Bladder microvascular endothelial cell (primary cell): ENCODE results near the gene CKAP5. TPM values are rescaled to one million over a fixed set of nuclear protein-coding genes. Genes with fewer than 3 reads are reported as not detected.

Experiments used
- total RNA-seq: library from RNA; depleted of rRNA; stranded (reverse); fragments of >200 nt; gene quantifications from 2 replicates; pipeline ENCODE4 v1.2.3, GENCODE V29; 2014

The CKAP5 gene
- total RNA-seq, result 56.0 and 125 TPM in 2 replicates

DNA sequence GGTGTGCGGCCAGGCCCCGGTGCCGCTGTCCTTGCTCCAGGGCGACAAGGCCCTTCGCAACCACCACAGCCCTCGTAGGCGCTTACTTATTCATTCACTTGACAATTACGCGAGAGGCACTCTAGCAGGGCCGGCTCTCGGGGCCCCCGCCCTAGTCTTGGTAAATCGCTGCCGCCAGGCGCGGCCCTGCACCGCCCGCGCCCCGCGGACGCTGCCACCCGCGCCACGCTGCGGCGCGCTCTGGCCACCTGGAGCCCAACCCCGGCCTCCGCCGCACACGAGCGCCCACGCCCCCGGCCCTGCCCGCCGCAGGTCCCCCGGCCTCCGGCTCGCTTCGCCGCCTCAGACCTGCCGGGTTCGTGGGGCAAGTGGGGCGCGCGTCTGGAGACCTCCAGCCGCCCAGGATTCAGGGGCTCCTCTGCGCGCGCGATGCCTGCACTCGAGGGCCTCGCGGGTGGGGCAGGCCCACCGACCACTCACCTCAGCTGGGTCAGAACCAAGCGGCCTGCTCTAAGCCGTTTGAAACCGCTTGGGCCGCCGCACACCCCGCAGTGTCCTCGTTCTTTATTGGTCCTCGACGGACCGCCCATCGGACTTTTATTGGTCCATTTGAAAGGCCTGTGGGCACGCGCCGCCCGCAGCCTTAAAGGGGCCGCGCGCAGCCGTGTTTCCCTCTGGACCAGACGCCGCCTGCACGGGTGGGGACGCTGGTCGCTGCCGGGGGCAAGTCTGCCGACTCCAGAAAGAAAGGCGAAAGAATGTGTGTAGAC, at the start of gene CKAP5:
Gene CKAP5, minus strand, starts transcription at position 541 of the 770 bp plus-strand sequence. CDS start 25,049 bp downstream, outside the sequence.

DNA sequence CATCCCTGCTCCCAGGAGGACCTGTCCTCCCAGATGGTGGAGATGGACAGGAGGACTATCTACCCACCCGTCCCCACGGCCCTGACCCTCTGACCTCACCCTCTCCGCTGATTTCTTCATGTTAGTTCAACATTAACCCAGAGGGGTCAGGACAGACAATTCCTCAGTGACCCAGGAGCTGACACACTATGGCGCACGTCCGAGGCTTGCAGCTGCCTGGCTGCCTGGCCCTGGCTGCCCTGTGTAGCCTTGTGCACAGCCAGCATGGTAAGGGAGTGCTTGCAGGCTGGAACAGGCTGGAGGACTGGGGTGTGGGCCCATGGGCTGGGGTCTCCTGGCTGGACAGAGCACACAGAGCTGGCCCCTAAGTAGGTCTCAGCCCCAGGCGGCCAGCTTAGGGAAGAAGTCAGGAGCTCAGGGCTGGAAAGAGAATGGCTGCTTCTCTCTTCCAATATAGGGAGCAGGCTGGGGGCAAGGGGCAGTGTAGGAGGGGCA, 127.0 kb downstream of the CKAP5 start, which contains the start of gene F2:
Gene F2, plus strand, starts transcription at position 166 of the 495 bp plus-strand sequence. Its CDS starts 23 bp downstream, at position 189.

DNA sequence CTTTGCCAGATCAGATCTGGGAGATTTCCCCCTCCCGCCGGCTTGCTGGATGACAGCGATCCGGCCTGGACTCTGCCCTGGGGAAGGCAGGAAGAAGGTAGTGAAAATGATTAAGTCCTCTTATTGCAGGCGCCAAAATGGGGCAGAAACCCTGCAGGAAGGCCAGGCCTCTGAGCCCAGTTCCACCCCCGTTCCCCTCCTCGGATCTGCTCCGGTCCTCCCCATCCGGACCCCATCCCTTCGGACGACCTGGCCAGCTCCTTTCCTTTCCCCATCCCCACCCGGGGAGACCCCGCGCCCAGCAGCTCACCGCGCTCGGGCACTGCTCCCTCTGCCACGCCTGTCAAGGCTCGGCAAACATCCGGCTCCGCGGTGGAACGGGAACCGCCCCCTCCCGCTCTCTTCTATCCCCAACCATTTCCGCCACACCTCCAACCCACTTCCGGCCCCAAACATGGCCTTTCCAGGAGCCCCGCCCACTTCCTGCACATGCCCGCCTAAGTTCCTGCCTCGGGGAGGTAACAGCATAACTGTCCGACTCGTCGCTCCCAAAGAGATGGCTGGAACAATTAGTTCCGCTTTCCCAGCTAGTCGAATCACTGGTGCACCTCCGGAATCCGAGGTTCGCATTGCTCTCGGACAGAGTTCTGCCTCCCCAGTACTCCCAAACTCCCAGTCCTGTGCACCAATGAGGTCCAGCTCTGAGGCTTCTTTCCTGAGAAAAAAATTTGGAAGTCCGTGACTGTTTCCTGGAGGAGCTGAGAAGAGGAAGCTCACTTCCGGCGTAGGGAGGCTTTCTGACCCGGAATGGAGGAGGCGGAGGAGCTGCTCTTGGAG, 145.6 kb downstream of the CKAP5 start, which contains the start of the genes ARHGAP1 and ZNF408:
Gene ARHGAP1, minus strand, starts transcription at position 379 of the 837 bp plus-strand sequence. CDS start 4,512 bp downstream, outside the sequence.
Gene ZNF408, plus strand, starts transcription at position 791 of the 837 bp plus-strand sequence. Its CDS starts 17 bp downstream, at position 808.

Other genes with a start within 250 kb of the CKAP5 start
- gene HARBI1, start 229.1 kb downstream of the CKAP5 start, total RNA-seq, result 3.4 and 4.3 TPM in 2 replicates
- gene ATG13, start 228.7 kb downstream of the CKAP5 start, total RNA-seq, result 58.9 and 60.1 TPM in 2 replicates
- gene ARHGAP1, start 145.7 kb downstream of the CKAP5 start, total RNA-seq, result 17.8 and 28.9 TPM in 2 replicates
- 3.7 and 5.0 TPM in 2 replicates for gene ZNF408, start 145.2 kb downstream of the CKAP5 start, total RNA-seq
- not detected in 2 replicates for gene F2, start 127.1 kb downstream of the CKAP5 start, total RNA-seq
- 0.16 and 0.88 TPM in 2 replicates for gene LRP4, start 72.3 kb upstream of the CKAP5 start, total RNA-seq
- 6.6 and 9.6 TPM in 2 replicates for gene CSTPP1, start 90.5 kb upstream of the CKAP5 start, total RNA-seq